ENCODE measurements around the gene CEP43. TPM values are rescaled to one million over a fixed set of nuclear protein-coding genes. Genes with fewer than 3 reads are reported as not detected.

Gene CEP43
- total RNA-seq, 4 donors from 2014 or later: 3.6 to 31.0 (median 14.3) TPM

GRCh38 chr6:167013946-167014345 lies 14.7 kb downstream of the CEP43 start:
- TF ChIP-seq EP300 (IDR thresholded peaks at IDR 0.05; ENCODE audit: low read depth): no peak
- TF ChIP-seq POLR2A (IDR thresholded peaks at IDR 0.05): no peak
- no peak for TF ChIP-seq POLR2AphosphoS5 (IDR thresholded peaks at IDR 0.05)
- no peak for TF ChIP-seq CTCF (IDR thresholded peaks at IDR 0.05)
- in situ Hi-C loops (cut with MboI; ENCODE audit: low pct_ligation_motif_present in 1 of 4, low pct_unique_long_range_greater_than_20kb in 1 of 4, low sequenced_read_pairs in 3 of 4): loop anchor here in 1 of 4 donors (25.0 kb wide), 1 partner anchor 123 kb away; no protein-coding TSS in a partner anchor
- no peak overlapping the region for H3K4me3 ChIP-seq

GRCh38 chr6:167015302-167015701 lies 16.1 kb downstream of the CEP43 start:
- no peaks in the 10 kb centered on the region for H3K27me3 ChIP-seq
- 96% methylated on average over 9 of the region's 9 CpGs; no CpG with 5 or more reads in 1 of the 2 donors for WGBS, 2 donors (ENCODE audit: low coverage in 1 of 2)
- H3K27ac ChIP-seq: no peak overlapping the region
- intact Hi-C loops (cut with DNase I; ENCODE audit: low total_unique reads): no loop called here
- TF ChIP-seq POLR2A (IDR thresholded peaks at IDR 0.05) (no peak), EP300 (IDR thresholded peaks at IDR 0.05; ENCODE audit: low read depth) (no peak), POLR2AphosphoS5 (IDR thresholded peaks at IDR 0.05) (no peak), CTCF (IDR thresholded peaks at IDR 0.05) (no peak)
- DNase-seq: no peak
- H3K9me3 ChIP-seq: no peaks in the 10 kb centered on the region
- in situ Hi-C loops (cut with MboI; ENCODE audit: low pct_ligation_motif_present in 1 of 4, low pct_unique_long_range_greater_than_20kb in 1 of 4, low sequenced_read_pairs in 3 of 4): loop anchor here in 1 of 4 donors (25.0 kb wide), 1 partner anchor 122 kb away; no protein-coding TSS in a partner anchor
- H3K4me1 ChIP-seq: no peaks in the 10 kb centered on the region
- H3K36me3 ChIP-seq: peaks cover 0 to 29% (median 12%) of the 10 kb centered on the region in 4 donors
- H3K4me3 ChIP-seq: no peak overlapping the region

More at GRCh38 chr6:167013946-167014345, 14.7 kb downstream of the CEP43 start:
- no peaks in the 10 kb centered on the region for H3K9me3 ChIP-seq
- 96% methylated on average over 4 of the region's 4 CpGs for WGBS, 2 donors (ENCODE audit: low coverage in 1 of 2)
- intact Hi-C loops (cut with DNase I; ENCODE audit: low total_unique reads): no loop called here
- H3K27me3 ChIP-seq: no peaks in the 10 kb centered on the region
- H3K27ac ChIP-seq: no peak overlapping the region
- no peaks in the 10 kb centered on the region for H3K4me1 ChIP-seq
- DNase-seq: no peak
- peaks cover 0 to 29% (median 12%) of the 10 kb centered on the region in 4 donors for H3K36me3 ChIP-seq

GRCh38 chr6:167020206-167020605 lies 21.0 kb downstream of the CEP43 start:
- no peak for TF ChIP-seq CTCF (IDR thresholded peaks at IDR 0.05)
- no peak for TF ChIP-seq POLR2AphosphoS5 (IDR thresholded peaks at IDR 0.05)
- no peak for TF ChIP-seq POLR2A (IDR thresholded peaks at IDR 0.05)
- TF ChIP-seq EP300 (IDR thresholded peaks at IDR 0.05; ENCODE audit: low read depth): no peak
- intact Hi-C loops (cut with DNase I; ENCODE audit: low total_unique reads) (no loop called here), in situ Hi-C loops (cut with MboI; ENCODE audit: low pct_ligation_motif_present in 1 of 4, low pct_unique_long_range_greater_than_20kb in 1 of 4, low sequenced_read_pairs in 3 of 4) (loop anchor here in 1 of 4 donors (25.0 kb wide), 1 partner anchor 117 kb away; no protein-coding TSS in a partner anchor)
- Histone ChIP-seq H3K9me3 (no peaks in the 10 kb centered on the region), H3K4me3 (no peak overlapping the region), H3K36me3 (peaks cover 0 to 12% (median 4%) of the 10 kb centered on the region in 4 donors), H3K4me1 (no peaks in the 10 kb centered on the region), H3K27me3 (no peaks in the 10 kb centered on the region), H3K27ac (no peak overlapping the region)
- WGBS, 2 donors (ENCODE audit: low coverage in 1 of 2): 76 to 83% methylated on average over 3 of the region's 3 CpGs
- DNase-seq: no peak

- H3K9me3 ChIP-seq: no peaks in the 10 kb centered on the region
- H3K4me1 ChIP-seq: no peaks in the 10 kb centered on the region
- in situ Hi-C loops (cut with MboI; ENCODE audit: low pct_ligation_motif_present in 1 of 4, low pct_unique_long_range_greater_than_20kb in 1 of 4, low sequenced_read_pairs in 3 of 4): no loop called here
- no peak for DNase-seq
- peaks cover 0 to 49% (median under 1%) of the 10 kb centered on the region in 4 donors for H3K36me3 ChIP-seq
- H3K27ac ChIP-seq: no peak overlapping the region
- H3K4me3 ChIP-seq: no peak overlapping the region
- no peaks in the 10 kb centered on the region for H3K27me3 ChIP-seq
- no peak for TF ChIP-seq EP300 (IDR thresholded peaks at IDR 0.05; ENCODE audit: low read depth)
- TF ChIP-seq CTCF (IDR thresholded peaks at IDR 0.05): no peak
- intact Hi-C loops (cut with DNase I; ENCODE audit: low total_unique reads): no loop called here
- WGBS, 2 donors (ENCODE audit: low coverage in 1 of 2): 79 to 83% methylated on average over 2 to 3 of the region's 3 CpGs
Measured at GRCh38 chr6:167027308-167027707, 28.1 kb downstream of the CEP43 start.
